Upper lobe of left lung (tissue), 6 donors: ENCODE measurements around the gene APLNR. TPM values are rescaled to one million over a fixed set of nuclear protein-coding genes. Genes with fewer than 3 reads are reported as not detected.

Experiments used
- ATAC-seq, 2 donors: fragments of 200-7000 bp; cut with Tn5 transposase; one replicate each; pipeline ENCODE4 v1.9.1; 2022; ENCODE audit warnings: mild to moderate bottlenecking in 2 of 2, moderate library complexity in 2 of 2; ENCODE audit not compliant: low FRiP score in 2 of 2
- DNase-seq, 2 donors: peaks; one replicate each; pipeline ENCODE4 v3.0.0-alpha.2; 2019 to 2020
- H3K27ac ChIP-seq, 4 donors: fragments of 200-600 bp; sonication (generic); one replicate each; pipeline ENCODE4 v1.5.1; 2016 to 2019
- H3K27me3 ChIP-seq, 4 donors: fragments of 200-600 bp; sonication (generic); one replicate each; pipeline ENCODE4 v1.5.1; 2017 to 2019
- H3K36me3 ChIP-seq, 4 donors: fragments of 200-600 bp; sonication (generic); one replicate each; pipeline ENCODE4 v1.5.1; 2016 to 2019
- H3K4me1 ChIP-seq, 4 donors: fragments of 200-600 bp; sonication (generic); one replicate each; pipeline ENCODE4 v1.5.1; 2018 to 2019
- H3K4me3 ChIP-seq, 4 donors: fragments of 200-600 bp; sonication (generic); one replicate each; pipeline ENCODE4 v1.5.1; 2017 to 2019; ENCODE audit warnings: mild to moderate bottlenecking in 2 of 4, moderate library complexity in 1 of 4
- H3K9me3 ChIP-seq, 4 donors: fragments of 200-600 bp; sonication (generic); one replicate each; pipeline ENCODE4 v1.5.1; 2018 to 2019
- CTCF ChIP-seq, 6 experiments: fragments of 450-650 bp in 4 of 6; fragments of 200-600 bp in 2 of 6; sonication (generic) in 2 of 6; IDR thresholded peaks; one replicate each; pipeline ENCODE4 v1.5.1; 2016 to 2019; ENCODE audit warnings: antibody characterized with exemption in 6 of 6
- EP300 ChIP-seq, 4 donors: sonication (generic); formaldehyde crosslinking; IDR thresholded peaks; one replicate each; pipeline ENCODE4 v1.5.1; 2017; ENCODE audit warnings: antibody characterized with exemption in 4 of 4, control low read depth in 2 of 4
- POLR2A ChIP-seq, 4 donors: fragments of 450-650 bp; IDR thresholded peaks; one replicate each; pipeline ENCODE4 v1.5.1; 2016 to 2017; ENCODE audit warnings: antibody characterized with exemption in 4 of 4, mild to moderate bottlenecking in 2 of 4
- POLR2AphosphoS5 ChIP-seq, 2 donors: sonication (generic); formaldehyde crosslinking; IDR thresholded peaks; one replicate each; pipeline ENCODE4 v1.5.1; 2017; ENCODE audit warnings: antibody characterized with exemption in 2 of 2
- WGBS, 2 donors: methylation state at CpG; one replicate each; pipeline ENCODE4 v1.1.5; 2017 to 2018; 5-methylcytosine and 5-hydroxymethylcytosine counted together
- total RNA-seq, 6 donors: library from RNA; depleted of rRNA in 4 of 6; stranded (reverse); fragments of >200 nt in 4 of 6; gene quantifications; one replicate each; pipeline versions ENCODE4 v1.1.0 to v1.2.1, GENCODE V29; 2016 to 2021
- donor health status: DM: no; HTN: no; CAD: no; lungs with moderate emphysema.
- donor health status: DM: no; HTN: yes; CAD: no; lungs with severe emphysema.

The APLNR gene
- total RNA-seq, 6 donors from 2014 or later = 1.1 to 5.7 (median 1.9) TPM; not detected in 1

GRCh38 chr11:57214494-57214893, 22.6 kb downstream of the APLNR start:
- Histone ChIP-seq H3K36me3 (no peaks in the 10 kb centered on the region), H3K9me3 (no peaks in the 10 kb centered on the region), H3K4me1 (peaks cover 12 to 24% (median 21%) of the 10 kb centered on the region in 4 donors), H3K27ac (no peak overlapping the region), H3K4me3 (no peak overlapping the region), H3K27me3 (no peaks in the 10 kb centered on the region)
- DNase-seq (no peak), ATAC-seq (peak; percentile 5 to 77)
- no peak for TF ChIP-seq CTCF (IDR thresholded peaks at IDR 0.05)
- no peak for TF ChIP-seq POLR2A (IDR thresholded peaks at IDR 0.05)
- TF ChIP-seq EP300 (IDR thresholded peaks at IDR 0.05) = no peak
- TF ChIP-seq POLR2AphosphoS5 (IDR thresholded peaks at IDR 0.05) = no peak
- 45 to 59% methylated on average over 3 of the region's 3 CpGs for WGBS, 2 donors

GRCh38 chr11:57214098-57214417, 23.0 kb downstream of the APLNR start:
- no peaks in the 10 kb centered on the region for H3K36me3 ChIP-seq
- no peak overlapping the region for H3K27ac ChIP-seq
- peak in 1 of 2 donors; percentile 34 for ATAC-seq
- no peaks in the 10 kb centered on the region for H3K27me3 ChIP-seq
- H3K9me3 ChIP-seq = no peaks in the 10 kb centered on the region
- no peak for DNase-seq
- no peak overlapping the region for H3K4me3 ChIP-seq
- peaks cover 12 to 21% (median 17%) of the 10 kb centered on the region in 4 donors for H3K4me1 ChIP-seq
- TF ChIP-seq POLR2A (IDR thresholded peaks at IDR 0.05) (no peak), POLR2AphosphoS5 (IDR thresholded peaks at IDR 0.05) (no peak), CTCF (IDR thresholded peaks at IDR 0.05) (no peak), EP300 (IDR thresholded peaks at IDR 0.05) (no peak)
- 58 to 78% methylated on average over 2 of the region's 2 CpGs for WGBS, 2 donors

GRCh38 chr11:57213342-57214097, 23.5 kb downstream of the APLNR start:
- Histone ChIP-seq H3K4me3 (no peak overlapping the region), H3K4me1 (peaks cover 11 to 21% (median 15%) of the 10 kb centered on the region in 4 donors), H3K9me3 (no peaks in the 10 kb centered on the region), H3K36me3 (no peaks in the 10 kb centered on the region), H3K27ac (peak overlapping the region in 3 of 4 donors; percentile 46 to 69 (median 50)), H3K27me3 (no peaks in the 10 kb centered on the region)
- no peak for DNase-seq
- peak; percentile 20 to 54 for ATAC-seq
- TF ChIP-seq POLR2A (IDR thresholded peaks at IDR 0.05) = no peak
- no peak for TF ChIP-seq POLR2AphosphoS5 (IDR thresholded peaks at IDR 0.05)
- no peak for TF ChIP-seq CTCF (IDR thresholded peaks at IDR 0.05)
- TF ChIP-seq EP300 (IDR thresholded peaks at IDR 0.05) = no peak
- 18 to 24% methylated on average over 9 of the region's 9 CpGs for WGBS, 2 donors

GRCh38 chr11:57210781-57211180, 26.3 kb downstream of the APLNR start:
- H3K27me3 ChIP-seq = no peaks in the 10 kb centered on the region
- ATAC-seq (no peak), DNase-seq (no peak)
- H3K9me3 ChIP-seq = no peaks in the 10 kb centered on the region
- H3K27ac ChIP-seq = no peak overlapping the region
- peaks cover 11 to 25% (median 17%) of the 10 kb centered on the region in 4 donors for H3K4me1 ChIP-seq
- WGBS, 2 donors = 36 to 40% methylated on average over 7 of the region's 7 CpGs
- TF ChIP-seq EP300 (IDR thresholded peaks at IDR 0.05) (no peak), POLR2AphosphoS5 (IDR thresholded peaks at IDR 0.05) (no peak), POLR2A (IDR thresholded peaks at IDR 0.05) (no peak), CTCF (IDR thresholded peaks at IDR 0.05) (no peak)
- H3K36me3 ChIP-seq = no peaks in the 10 kb centered on the region
- H3K4me3 ChIP-seq = no peak overlapping the region

GRCh38 chr11:57207168-57207567, 29.9 kb downstream of the APLNR start:
- DNase-seq (peak in 1 of 2 donors; percentile 38), ATAC-seq (no peak)
- H3K27ac ChIP-seq = peak overlapping the region in 1 of 4 donors; percentile 39
- WGBS, 2 donors = 51 to 78% methylated on average over 1 to 6 of the region's 6 CpGs
- no peak for TF ChIP-seq POLR2A (IDR thresholded peaks at IDR 0.05)
- no peak for TF ChIP-seq POLR2AphosphoS5 (IDR thresholded peaks at IDR 0.05)
- TF ChIP-seq CTCF (IDR thresholded peaks at IDR 0.05) = no peak
- no peak for TF ChIP-seq EP300 (IDR thresholded peaks at IDR 0.05)
- no peaks in the 10 kb centered on the region for H3K36me3 ChIP-seq
- H3K4me1 ChIP-seq = peaks cover 0 to 13% (median 8%) of the 10 kb centered on the region in 4 donors
- H3K4me3 ChIP-seq = no peak overlapping the region
- no peaks in the 10 kb centered on the region for H3K27me3 ChIP-seq
- H3K9me3 ChIP-seq = no peaks in the 10 kb centered on the region
